Activated CD8-positive, alpha-beta memory T cell treated with anti-CD3 and anti-CD28 coated beads for 48 hours (primary cell): ENCODE results near the gene NAA30.

Experiments
- DNase-seq, 3 experiments: peaks; one replicate each; pipeline ENCODE4 v3.0.0-alpha.2; 2020; ENCODE audit warnings: low read depth in 2 of 3, low spot score in 2 of 3

Gene NAA30

DNA sequence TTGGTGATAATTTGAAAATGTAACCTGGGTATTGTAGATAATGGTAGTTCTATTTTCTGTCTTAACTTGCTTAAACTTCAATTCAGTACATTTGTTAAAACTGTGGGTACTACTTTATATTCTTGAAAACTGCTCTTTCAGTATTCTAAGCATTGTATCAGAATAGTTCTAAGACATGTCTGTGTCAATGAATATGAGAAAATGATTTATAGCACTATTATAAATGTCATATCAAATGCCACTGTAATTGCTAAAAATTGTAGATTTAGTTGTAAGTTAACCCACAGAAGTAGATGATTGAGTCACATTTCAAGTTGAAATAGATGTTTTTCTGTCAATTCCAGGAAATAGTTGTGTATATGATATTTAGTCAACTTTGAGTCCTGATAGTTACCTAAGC, 2.4 kb downstream of the NAA30 start:
- DNase-seq, result no peak

DNA sequence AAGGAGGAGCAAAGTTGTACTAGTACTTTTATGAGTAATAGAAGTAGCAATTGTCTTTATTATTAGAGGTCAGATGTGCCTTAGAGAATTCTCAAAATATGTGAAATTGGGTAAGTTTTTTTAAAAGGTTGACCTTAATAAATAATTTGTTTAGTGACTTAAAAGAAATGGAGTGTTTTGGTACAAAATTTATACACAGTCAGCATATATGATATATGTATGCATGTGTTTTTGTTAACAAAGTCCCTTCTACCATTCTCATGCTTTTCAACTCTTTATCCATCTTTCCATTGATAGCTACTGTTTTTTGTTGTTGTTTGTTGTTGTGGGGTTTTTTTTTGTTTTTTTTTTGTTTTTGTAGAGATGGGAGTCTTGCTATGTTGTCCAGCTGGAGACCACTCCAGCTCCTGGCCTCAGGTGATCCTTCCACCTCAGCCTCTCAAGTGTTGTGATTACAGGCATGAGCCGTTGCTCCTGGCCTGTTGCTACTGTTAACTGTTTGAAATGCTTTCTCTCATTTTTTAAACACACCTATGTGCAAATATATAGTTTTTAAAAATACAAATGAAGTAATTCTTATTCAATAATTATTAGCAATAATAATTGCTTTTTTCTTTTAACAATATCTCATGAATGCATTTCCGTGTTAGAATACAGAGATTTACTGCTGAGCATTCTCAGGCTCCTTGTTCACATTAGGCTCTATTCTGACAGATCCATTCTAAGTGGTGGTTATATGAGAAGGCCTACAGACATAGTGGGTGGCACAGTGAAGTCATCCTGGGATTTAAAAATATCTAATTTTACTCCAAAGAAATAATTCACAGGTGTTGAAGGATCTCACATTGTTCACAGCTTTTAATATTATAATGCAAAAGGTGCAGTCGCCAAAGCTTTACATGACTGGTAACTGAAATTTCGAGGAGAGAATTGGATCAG, 10.4 kb downstream of the NAA30 start:
- no peak for DNase-seq

DNA sequence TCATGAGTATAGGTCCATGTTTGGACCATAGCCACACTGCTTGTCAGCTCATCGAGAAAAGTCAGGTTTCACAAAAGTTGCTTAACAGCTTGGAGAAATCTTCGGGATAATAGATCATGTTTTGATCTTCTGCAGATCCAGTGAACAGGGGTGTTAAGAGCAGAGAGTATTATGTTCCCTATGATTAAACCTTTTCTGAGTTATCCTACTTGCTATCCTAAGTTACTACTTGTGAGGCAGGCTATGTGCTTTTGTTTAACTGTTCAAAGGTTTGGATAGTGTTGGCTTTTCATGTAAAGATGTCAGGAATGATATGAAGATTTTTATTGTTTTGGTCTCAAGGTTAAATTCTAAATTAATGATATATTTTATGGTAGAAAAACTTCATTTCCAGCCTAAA, 11.1 kb downstream of the NAA30 start:
- DNase-seq, result no peak

DNA sequence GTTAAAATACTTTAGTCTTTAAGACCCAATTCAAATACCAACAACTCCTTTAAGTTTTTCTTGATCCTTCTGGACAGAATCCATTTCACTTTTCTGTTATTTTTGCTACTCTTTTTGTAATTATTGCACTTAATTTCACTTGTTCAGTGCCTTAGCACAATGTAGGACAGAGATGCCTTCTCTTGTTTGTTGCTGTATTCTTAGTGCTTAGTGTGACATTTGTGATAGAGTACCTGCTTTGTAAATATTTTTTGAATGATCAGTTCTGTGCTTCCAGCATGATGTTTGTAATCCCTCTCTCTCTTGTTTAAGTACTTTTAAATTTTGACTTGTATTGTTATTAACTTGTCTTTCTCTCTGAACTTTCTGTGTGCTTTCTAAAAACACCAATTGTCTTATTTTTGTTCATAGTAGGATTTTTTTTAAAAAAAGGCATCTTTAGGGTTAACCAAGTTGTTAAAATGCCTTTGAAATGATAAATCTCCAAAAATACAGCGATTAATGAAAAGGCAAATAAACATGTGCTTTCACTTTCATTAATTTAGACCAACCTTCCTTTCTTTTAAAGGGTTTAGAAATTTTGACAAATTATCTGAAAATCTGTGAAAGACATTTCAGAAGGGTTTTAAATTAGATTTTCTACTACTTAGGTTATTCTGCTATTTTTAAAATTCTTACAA, 11.9 kb downstream of the NAA30 start:
- no peak for DNase-seq

DNA sequence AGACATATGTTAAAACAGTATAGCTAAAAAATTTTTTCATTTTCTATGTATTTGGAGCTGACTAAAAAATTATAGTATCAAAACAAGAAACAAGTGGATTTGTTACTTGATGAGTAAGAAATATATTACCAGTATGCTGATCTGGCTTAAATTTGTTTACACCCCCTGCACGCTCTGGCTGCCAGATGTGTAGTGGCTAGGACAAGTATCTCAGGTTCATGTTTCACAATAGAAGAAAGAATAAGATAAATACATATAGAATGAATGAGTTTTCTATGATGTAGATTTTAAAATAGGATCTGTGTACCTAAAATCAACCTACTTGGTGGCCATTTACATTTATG, 13.1 kb downstream of the NAA30 start:
- no peak for DNase-seq

DNA sequence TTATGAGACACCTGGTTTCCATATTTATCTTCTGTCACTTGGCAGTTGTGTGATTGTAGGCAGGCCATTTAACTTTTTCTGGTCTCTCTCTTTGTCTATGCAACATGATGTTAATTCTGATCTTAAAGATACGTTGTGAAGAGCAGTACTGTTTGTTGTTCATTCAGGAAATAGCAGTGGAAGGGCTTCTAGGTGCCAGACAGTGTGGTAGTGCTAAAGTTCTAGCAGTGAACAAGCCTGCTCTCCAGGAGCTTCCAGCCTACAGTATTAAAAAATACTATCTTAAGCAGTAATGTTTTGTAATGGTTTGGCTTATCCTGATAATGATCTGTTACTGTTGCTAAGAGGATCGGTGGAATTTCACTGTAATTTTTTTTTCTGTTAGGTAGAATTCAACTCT, 15.2 kb downstream of the NAA30 start:
- DNase-seq, result no peak

DNA sequence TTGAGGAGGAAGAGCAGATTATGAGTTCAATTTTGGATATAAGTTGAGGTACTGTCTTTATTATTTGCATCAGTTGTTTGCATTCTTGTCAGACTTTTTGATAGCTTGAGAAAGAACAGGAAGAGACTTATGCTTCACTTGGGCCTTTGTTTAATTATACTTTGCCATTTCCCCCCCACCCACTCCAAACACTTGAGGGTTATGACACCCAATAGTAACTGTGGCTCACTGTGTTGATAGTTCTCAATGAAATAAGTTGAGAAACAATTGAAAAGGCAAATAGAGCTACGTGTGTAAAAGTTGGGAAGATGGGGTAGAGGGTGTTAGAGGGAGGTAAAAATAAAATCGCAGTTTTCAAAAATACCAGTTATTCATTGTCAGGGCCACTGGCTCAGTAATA, 17.7 kb downstream of the NAA30 start:
- DNase-seq, result no peak

DNA sequence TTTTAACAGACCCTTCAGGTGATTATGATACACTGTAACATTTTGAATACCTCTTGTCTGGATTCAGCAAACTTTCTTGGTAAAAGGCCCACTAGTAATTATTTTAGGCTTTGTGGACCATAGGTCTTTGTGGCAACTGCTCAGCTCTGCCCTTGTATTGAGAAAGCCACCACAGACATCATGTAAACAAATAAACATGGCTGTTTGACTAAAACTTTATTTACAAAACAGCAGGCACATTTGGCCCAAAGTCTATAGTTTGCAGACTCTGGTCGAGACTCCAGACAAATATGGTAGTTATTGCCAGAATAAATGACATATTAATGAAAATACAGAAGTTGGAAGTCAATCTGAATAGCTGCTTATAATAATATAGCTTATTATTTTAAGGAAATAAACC, 18.2 kb downstream of the NAA30 start:
- DNase-seq, result no peak

DNA sequence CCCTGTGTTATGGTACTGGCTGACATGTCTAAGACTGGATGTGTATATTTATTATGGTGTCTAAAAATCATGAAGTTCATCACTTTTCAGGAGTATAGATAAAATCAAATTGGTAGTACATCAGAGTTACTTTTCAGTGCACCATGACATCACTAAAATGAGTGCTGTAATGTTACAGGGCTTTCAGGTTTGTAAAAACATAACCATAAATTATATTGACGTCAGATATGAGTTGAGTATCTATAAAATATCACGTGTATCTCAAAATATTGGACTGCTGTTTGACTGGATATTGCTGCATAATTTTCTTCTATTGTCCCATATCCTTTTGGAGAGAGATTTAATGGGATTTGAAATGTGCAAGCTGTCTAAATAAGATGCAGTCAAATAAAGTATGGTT, 22.0 kb downstream of the NAA30 start:
- no peak for DNase-seq

DNA sequence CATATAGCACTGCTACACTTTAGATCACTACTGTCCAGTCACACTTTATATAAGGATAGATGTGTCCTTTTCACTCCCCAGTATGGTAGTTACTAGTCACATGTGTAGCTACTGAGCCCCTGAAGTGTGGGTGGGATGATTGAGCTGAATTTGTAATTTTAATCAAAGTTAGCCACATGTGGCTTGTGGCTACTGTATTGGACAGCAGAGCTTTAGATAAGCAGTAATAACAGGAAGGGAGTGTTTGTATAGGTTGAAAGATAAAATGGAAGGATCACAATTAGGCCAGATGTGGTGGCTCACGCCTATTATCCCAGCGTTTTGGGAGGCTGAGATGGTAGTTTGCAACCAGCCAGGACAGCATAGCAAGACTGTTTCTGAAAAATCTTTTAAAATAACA, 23.5 kb downstream of the NAA30 start:
- DNase-seq, result no peak

DNA sequence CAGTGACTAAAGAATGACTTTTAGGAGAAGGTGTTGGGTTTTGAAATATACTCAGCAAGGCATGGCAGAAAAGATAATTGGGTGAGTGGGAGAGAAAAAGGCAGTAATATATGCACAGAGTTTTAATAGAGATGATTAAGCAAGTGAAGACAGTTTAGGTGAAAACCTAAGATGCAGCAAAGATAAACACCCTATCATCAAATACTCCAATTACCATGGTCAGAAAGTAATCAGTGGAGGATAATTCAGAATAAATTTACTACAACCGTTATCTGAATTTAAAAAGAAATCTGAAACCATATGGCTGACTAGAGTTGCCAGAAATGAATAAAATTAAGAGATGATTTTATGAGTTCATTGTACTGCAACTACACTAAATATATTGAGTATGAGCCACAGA, 26.8 kb downstream of the NAA30 start:
- no peak for DNase-seq

DNA sequence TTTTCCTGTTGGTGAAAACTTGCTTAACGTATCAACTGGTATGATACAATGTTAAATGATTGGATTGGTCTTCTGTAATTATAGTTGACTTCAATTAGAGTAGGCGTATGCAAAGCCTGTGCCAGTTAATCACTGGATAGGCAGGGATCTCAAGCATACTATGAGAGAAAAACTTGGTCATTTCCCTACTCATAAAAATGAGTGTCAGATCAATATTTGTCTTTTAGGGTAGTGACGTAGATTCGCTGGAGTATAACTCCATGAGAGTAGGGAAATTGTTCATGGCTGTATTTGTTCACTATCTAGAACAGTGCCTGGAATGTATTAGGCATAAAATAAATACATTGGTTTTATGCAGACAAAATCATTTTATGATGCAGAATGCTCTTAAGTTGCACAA, 28.6 kb downstream of the NAA30 start:
- DNase-seq, result no peak

DNA sequence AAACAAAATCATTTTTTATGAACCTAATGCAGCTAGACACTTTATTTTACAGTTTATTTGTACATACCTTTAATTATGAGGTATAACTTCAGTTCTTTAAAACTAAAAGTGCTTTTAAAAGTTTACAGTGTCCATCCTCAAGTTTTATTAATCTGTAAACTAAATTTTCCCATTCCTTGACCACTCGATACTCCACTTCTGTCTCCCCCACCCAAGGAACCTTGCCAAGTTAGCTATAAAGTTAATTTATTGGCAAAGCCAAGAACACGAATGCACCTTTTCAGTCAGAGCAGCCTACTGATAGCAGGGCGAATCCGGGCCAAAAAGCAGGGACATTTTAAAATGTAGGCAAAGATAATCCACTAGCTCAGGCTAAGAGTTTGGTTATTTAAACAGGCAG, 29.6 kb downstream of the NAA30 start:
- DNase-seq, result no peak

DNA sequence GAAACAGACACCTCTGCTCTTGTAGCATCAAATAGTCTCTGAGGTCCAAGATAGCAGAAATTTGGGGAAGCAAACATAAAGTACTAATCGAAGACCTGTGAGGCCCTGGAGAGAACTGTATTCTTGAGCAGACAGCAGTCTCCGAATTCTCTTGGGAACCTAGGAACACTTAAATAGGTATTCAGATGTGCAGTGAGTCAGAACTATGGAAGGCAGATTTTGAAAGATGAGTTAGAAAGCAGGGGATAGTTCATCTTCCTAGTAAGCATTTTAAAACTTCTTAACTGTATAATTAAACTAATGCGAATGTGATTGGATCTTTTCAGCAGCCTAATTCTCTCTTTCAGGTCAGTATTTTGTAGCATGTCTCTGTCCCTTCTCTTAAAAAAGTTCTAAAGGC, 30.6 kb downstream of the NAA30 start:
- no peak for DNase-seq

DNA sequence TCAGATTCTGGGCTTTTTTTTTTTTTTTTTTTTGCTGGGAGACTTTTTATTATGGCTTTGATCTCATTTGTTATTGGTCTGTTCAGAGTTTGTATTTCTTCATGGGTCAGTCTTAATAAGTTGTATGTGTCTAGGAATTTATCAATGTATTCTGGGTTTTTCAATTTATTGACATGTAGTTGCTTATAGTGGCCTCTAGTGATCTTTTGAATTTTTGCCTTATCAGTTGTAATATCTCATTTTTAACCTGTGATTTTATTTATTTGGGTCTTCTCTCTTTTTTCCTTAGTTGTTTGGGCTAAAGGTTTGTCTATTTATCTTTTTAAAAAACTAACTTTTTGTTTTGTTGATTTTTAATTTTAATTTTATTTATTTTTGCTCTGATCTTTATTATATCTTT, 45.5 kb downstream of the NAA30 start:
- no peak for DNase-seq

DNA sequence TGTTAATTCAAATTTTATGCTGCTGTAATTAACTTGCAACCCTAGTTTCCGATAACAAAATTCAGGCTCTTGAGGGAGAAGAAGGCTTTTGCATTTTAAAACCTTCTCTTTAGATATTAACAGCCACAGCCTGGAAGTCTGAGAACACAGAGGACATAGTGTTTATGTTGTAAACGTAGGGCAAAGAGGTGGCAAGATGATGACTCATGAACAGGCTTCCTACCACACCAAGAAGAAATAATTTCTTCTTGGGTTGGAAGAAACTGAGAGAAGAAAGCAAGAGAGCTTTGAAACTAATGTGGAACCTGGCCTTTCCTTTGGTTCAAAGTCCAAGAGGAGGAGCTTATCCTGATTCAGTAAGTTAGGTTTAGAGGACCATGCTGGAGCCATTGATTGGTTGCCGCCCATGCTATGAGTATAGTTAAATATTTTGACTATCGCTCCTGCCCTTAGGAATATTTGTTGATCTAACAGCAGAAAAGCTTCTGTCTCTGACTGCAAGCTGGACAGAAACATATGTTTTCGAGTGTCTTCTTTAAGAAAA, 71.5 kb downstream of the NAA30 start:
- DNase-seq, result no peak

DNA sequence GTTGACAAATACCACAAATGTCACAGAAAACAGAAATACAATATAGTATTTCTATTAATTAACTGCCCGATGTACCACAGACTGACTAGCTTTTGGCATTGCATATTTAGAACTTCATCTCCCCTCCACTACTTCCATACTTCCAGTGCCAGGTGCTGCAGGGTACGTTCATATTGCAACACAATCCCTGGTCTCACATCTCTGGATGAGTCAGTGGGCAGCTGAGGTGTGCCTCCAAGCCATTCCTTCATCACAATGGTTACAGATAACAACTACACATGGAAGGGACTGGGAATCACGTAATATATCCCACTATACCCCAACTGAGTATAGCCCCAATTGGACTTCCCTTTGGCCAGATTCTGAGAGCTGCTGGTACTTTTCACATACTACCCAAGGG, 72.2 kb downstream of the NAA30 start:
- no peak for DNase-seq

DNA sequence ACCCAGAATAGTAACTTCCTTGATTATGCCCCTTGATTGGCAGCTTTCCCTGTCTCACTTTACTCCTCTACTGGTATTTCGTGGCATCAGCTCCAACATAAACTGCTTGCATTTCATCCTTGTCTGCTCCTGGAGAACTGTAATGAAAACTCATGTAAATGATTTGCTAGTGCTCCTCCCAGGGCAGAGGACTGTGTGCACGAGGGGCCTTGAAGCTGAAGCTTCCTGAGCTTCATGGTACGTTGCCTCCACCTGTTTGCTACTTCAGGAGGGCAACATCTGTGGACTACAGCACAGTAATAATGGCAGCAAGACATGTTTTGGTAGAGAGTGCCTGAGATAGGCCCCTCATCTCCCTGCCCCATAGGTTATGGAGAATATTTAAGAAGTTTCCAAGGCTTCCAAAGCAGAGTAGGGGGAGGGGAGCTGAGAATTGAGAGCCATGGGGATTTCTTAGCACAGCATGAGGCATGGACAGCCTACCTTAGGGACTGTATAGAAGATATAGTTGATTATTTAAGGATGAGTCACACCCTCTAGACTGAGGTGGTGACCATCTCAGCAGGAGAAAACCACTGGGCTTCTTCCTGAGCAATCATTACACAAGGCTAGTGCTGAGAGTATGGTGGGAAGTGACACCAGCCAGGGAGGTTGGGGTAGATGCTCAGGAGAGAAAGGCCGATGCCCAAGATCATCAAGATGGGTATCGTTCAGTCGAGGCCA, 73.8 kb downstream of the NAA30 start:
- no peak for DNase-seq
